IgD-negative memory B cell (primary cell): ENCODE data around the gene METTL24. TPM values are rescaled to one million over a fixed set of nuclear protein-coding genes. Genes with fewer than 3 reads are reported as not detected.
A peak's percentile ranks its signal among the peaks of the same experiment; 100 is the strongest.

Experiments
- H3K27ac Mint-ChIP-seq, 3 donors: one replicate each; pipeline ENCODE4 v1.8.0; 2020 to 2022; ENCODE audit warnings: mild to moderate bottlenecking in 3 of 3, mixed read lengths in 3 of 3, moderate library complexity in 1 of 3
- H3K27me3 Mint-ChIP-seq: one replicate; pipeline ENCODE4 v1.8.0; 2021; ENCODE audit warnings: mixed read lengths
- H3K36me3 Mint-ChIP-seq: one replicate; pipeline ENCODE4 v1.8.0; 2020; ENCODE audit warnings: mild to moderate bottlenecking, mixed read lengths
- H3K4me1 Mint-ChIP-seq, 3 donors: one replicate each; pipeline ENCODE4 v1.8.0; 2020 to 2022; ENCODE audit warnings: mixed read lengths in 3 of 3, mild to moderate bottlenecking in 1 of 3
- H3K4me3 Mint-ChIP-seq, 4 donors: one replicate each; pipeline ENCODE4 v1.8.0; 2020 to 2022; ENCODE audit warnings: mild to moderate bottlenecking in 4 of 4, mixed read lengths in 4 of 4, moderate library complexity in 3 of 4
- H3K9me3 Mint-ChIP-seq, 3 donors: one replicate each; pipeline ENCODE4 v1.8.0; 2020 to 2021; ENCODE audit warnings: mixed read lengths in 3 of 3, mild to moderate bottlenecking in 1 of 3
- polyA plus RNA-seq: library from polyadenylated mRNA; unstranded; fragments of 300-500 nt; fragmentation: Illumina TruSeq; gene quantifications from one replicate; pipeline ENCODE4 v1.2.3, GENCODE V29; 2021

The METTL24 gene
- not detected for polyA plus RNA-seq

GRCh38 chr6:110357664-110358552 is at the start of gene METTL24:
TSS of gene METTL24 (minus strand) at chr6:110358349. CDS start at chr6:110358272, 77 bp downstream.
- peaks cover 0 to 5% (median 5%) of the 10 kb centered on the region in 3 donors for H3K9me3 Mint-ChIP-seq
- H3K36me3 Mint-ChIP-seq: peaks cover 7% of the 10 kb centered on the region
- peak within 1 kb of the TSS in 1 of 3 donors; percentile 6 for H3K27ac Mint-ChIP-seq
- peaks cover 31% of the 10 kb centered on the region for H3K27me3 Mint-ChIP-seq
- peak within 1 kb of the TSS; percentile 62 to 91 (median 84) for H3K4me3 Mint-ChIP-seq
- H3K4me1 Mint-ChIP-seq: peaks cover 4 to 14% (median 6%) of the 10 kb centered on the region in 3 donors

GRCh38 chr6:110404607-110405006 is 46.5 kb upstream of the METTL24 start:
- no peaks in the 10 kb centered on the region for H3K36me3 Mint-ChIP-seq
- no peaks in the 10 kb centered on the region for H3K9me3 Mint-ChIP-seq
- no peak overlapping the region for H3K4me3 Mint-ChIP-seq
- no peak overlapping the region for H3K27ac Mint-ChIP-seq
- no peaks in the 10 kb centered on the region for H3K4me1 Mint-ChIP-seq
- peaks cover 2% of the 10 kb centered on the region for H3K27me3 Mint-ChIP-seq

GRCh38 chr6:110401585-110402176 is 43.5 kb upstream of the METTL24 start:
- Mint-ChIP-seq H3K4me1 (peaks cover 0 to 2% (median 0%) of the 10 kb centered on the region in 3 donors), H3K4me3 (no peak overlapping the region)

GRCh38 chr6:110400208-110400607 is 42.1 kb upstream of the METTL24 start:
- no peak overlapping the region for H3K27ac Mint-ChIP-seq
- H3K4me3 Mint-ChIP-seq: no peak overlapping the region
- H3K27me3 Mint-ChIP-seq: peaks cover 2% of the 10 kb centered on the region
- H3K4me1 Mint-ChIP-seq: peaks cover 0 to 2% (median 0%) of the 10 kb centered on the region in 3 donors
- no peaks in the 10 kb centered on the region for H3K9me3 Mint-ChIP-seq
- H3K36me3 Mint-ChIP-seq: no peaks in the 10 kb centered on the region

More at GRCh38 chr6:110401585-110402176, 43.5 kb upstream of the METTL24 start:
- Mint-ChIP-seq H3K9me3 (no peaks in the 10 kb centered on the region), H3K27me3 (peaks cover 2% of the 10 kb centered on the region), H3K27ac (no peak overlapping the region), H3K36me3 (no peaks in the 10 kb centered on the region)

GRCh38 chr6:110399219-110400071 is 41.3 kb upstream of the METTL24 start:
- peaks cover 2% of the 10 kb centered on the region for H3K27me3 Mint-ChIP-seq
- no peaks in the 10 kb centered on the region for H3K9me3 Mint-ChIP-seq
- H3K27ac Mint-ChIP-seq: no peak overlapping the region
- peaks cover 0 to 2% (median 0%) of the 10 kb centered on the region in 3 donors for H3K4me1 Mint-ChIP-seq
- no peaks in the 10 kb centered on the region for H3K36me3 Mint-ChIP-seq
- peak overlapping the region in 1 of 4 donors; percentile 44 for H3K4me3 Mint-ChIP-seq

GRCh38 chr6:110398778-110399177 is 40.6 kb upstream of the METTL24 start:
- H3K36me3 Mint-ChIP-seq: no peaks in the 10 kb centered on the region
- no peaks in the 10 kb centered on the region for H3K9me3 Mint-ChIP-seq
- H3K4me1 Mint-ChIP-seq: peaks cover 0 to 2% (median 0%) of the 10 kb centered on the region in 3 donors
- no peak overlapping the region for H3K4me3 Mint-ChIP-seq
- no peak overlapping the region for H3K27ac Mint-ChIP-seq
- H3K27me3 Mint-ChIP-seq: peaks cover 2% of the 10 kb centered on the region

- Mint-ChIP-seq H3K9me3 (no peaks in the 10 kb centered on the region), H3K27me3 (no peaks in the 10 kb centered on the region), H3K4me1 (peaks cover 0 to 2% (median 1%) of the 10 kb centered on the region in 3 donors), H3K36me3 (no peaks in the 10 kb centered on the region), H3K4me3 (no peak overlapping the region), H3K27ac (no peak overlapping the region)
These were observed 37.1 kb upstream of the METTL24 start for GRCh38 chr6:110395221-110395620.

- no peak overlapping the region for H3K27ac Mint-ChIP-seq
- H3K9me3 Mint-ChIP-seq: no peaks in the 10 kb centered on the region
- no peaks in the 10 kb centered on the region for H3K27me3 Mint-ChIP-seq
- no peak overlapping the region for H3K4me3 Mint-ChIP-seq
- no peaks in the 10 kb centered on the region for H3K36me3 Mint-ChIP-seq
- peaks cover 0 to 2% (median 1%) of the 10 kb centered on the region in 3 donors for H3K4me1 Mint-ChIP-seq
These were observed 36.3 kb upstream of the METTL24 start for GRCh38 chr6:110394409-110394808.

GRCh38 chr6:110392727-110393126 is 34.6 kb upstream of the METTL24 start:
- Mint-ChIP-seq H3K4me3 (no peak overlapping the region), H3K9me3 (no peaks in the 10 kb centered on the region), H3K36me3 (no peaks in the 10 kb centered on the region), H3K4me1 (peaks cover 0 to 1% (median 0%) of the 10 kb centered on the region in 3 donors), H3K27me3 (no peaks in the 10 kb centered on the region), H3K27ac (peak overlapping the region in 1 of 3 donors; percentile 57)

GRCh38 chr6:110390404-110390803 is 32.3 kb upstream of the METTL24 start:
- no peaks in the 10 kb centered on the region for H3K36me3 Mint-ChIP-seq
- peaks cover 0 to 1% (median 0%) of the 10 kb centered on the region in 3 donors for H3K4me1 Mint-ChIP-seq
- no peaks in the 10 kb centered on the region for H3K27me3 Mint-ChIP-seq
- no peaks in the 10 kb centered on the region for H3K9me3 Mint-ChIP-seq
- no peak overlapping the region for H3K4me3 Mint-ChIP-seq
- H3K27ac Mint-ChIP-seq: no peak overlapping the region

- Mint-ChIP-seq H3K27ac (no peak overlapping the region), H3K9me3 (no peaks in the 10 kb centered on the region), H3K4me3 (no peak overlapping the region), H3K4me1 (peaks cover 0 to 1% (median 0%) of the 10 kb centered on the region in 3 donors), H3K36me3 (no peaks in the 10 kb centered on the region), H3K27me3 (no peaks in the 10 kb centered on the region)
These were observed 31.7 kb upstream of the METTL24 start for GRCh38 chr6:110389689-110390382.

- H3K9me3 Mint-ChIP-seq: no peaks in the 10 kb centered on the region
- peaks cover 0 to 1% (median 0%) of the 10 kb centered on the region in 3 donors for H3K4me1 Mint-ChIP-seq
- H3K27me3 Mint-ChIP-seq: no peaks in the 10 kb centered on the region
- no peak overlapping the region for H3K4me3 Mint-ChIP-seq
- H3K36me3 Mint-ChIP-seq: no peaks in the 10 kb centered on the region
- no peak overlapping the region for H3K27ac Mint-ChIP-seq
These were observed 29.8 kb upstream of the METTL24 start for GRCh38 chr6:110387986-110388385.

GRCh38 chr6:110385458-110385863 is 27.3 kb upstream of the METTL24 start:
- Mint-ChIP-seq H3K27me3 (no peaks in the 10 kb centered on the region), H3K27ac (no peak overlapping the region), H3K36me3 (no peaks in the 10 kb centered on the region), H3K4me1 (no peaks in the 10 kb centered on the region), H3K4me3 (no peak overlapping the region), H3K9me3 (no peaks in the 10 kb centered on the region)

- H3K9me3 Mint-ChIP-seq: peaks cover 0 to 5% (median 0%) of the 10 kb centered on the region in 3 donors
- peaks cover 6% of the 10 kb centered on the region for H3K27me3 Mint-ChIP-seq
- H3K36me3 Mint-ChIP-seq: peaks cover 3% of the 10 kb centered on the region
- H3K4me3 Mint-ChIP-seq: no peak overlapping the region
- H3K27ac Mint-ChIP-seq: no peak overlapping the region
- H3K4me1 Mint-ChIP-seq: no peaks in the 10 kb centered on the region
These were observed 20.4 kb upstream of the METTL24 start for GRCh38 chr6:110378552-110378951.
